Endometrial microvascular endothelial cells (primary cell): ENCODE data around the gene NPHS2. TPM values are rescaled to one million over a fixed set of nuclear protein-coding genes. Genes with fewer than 3 reads are reported as not detected.
"Not testable (repeated sequence)": the region's sequence is repeated elsewhere in the genome, so short reads cannot be mapped to it uniquely, and the experiment has no call there.

ENCODE experiments used
- in situ Hi-C: cut with HindIII; loops from 2 replicates; pipeline ENCODE4 v1.10.0; 2017; ENCODE audit warnings: low sequenced_read_pairs, low pct_unique_long_range_greater_than_20kb; ENCODE audit errors: inconsistent ontology term
- total RNA-seq: library from RNA; depleted of rRNA; stranded (reverse); fragments of >200 nt; gene quantifications from one replicate; pipeline ENCODE4 v1.2.3, GENCODE V29; 2015; ENCODE audit errors: inconsistent ontology term

NPHS2 gene
- total RNA-seq, 1 donor from 2014 or later, result not detected

GRCh38 chr1:179549368-179549700 lies 26.4 kb downstream of the NPHS2 start:
- in situ Hi-C loops, result no loop called here

DNA sequence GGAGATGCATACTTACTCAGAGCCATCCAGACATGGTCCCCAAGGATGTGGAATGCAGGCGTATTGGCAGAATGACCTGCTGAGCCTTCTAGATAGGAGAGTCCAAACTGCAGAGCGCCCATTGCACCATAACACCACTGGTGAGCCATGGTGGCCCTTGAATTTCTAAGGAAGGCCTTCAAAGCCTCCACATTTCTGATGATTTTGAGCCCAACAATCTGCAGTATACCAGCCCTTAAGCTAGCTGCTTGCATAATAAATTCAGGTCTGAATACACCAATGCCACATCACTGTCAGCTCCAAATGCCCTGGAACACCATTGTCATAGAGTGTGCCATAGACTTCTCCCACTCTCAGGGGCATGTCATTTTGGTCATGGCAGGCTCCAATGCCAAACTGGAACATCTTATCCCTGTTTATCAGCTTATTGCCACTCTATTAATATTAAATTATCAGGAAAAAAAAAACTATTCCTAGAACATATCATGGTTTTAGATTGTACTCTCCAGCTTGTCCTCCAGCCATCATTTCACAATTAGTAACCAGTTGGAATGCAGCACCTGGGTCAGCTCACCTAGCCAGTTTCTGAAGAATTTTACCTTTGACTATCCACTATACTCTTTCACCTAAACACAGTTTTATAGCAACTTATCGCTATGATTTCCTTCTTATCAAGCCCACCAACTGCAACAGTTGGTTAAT lies 26.9 kb downstream of the NPHS2 start:
- in situ Hi-C loops, result no loop called here

GRCh38 chr1:179547021-179547535 lies 28.7 kb downstream of the NPHS2 start:
- in situ Hi-C loops, result no loop called here

- in situ Hi-C loops, result no loop called here
Measured at GRCh38 chr1:179545321-179545720, 30.4 kb downstream of the NPHS2 start.

DNA sequence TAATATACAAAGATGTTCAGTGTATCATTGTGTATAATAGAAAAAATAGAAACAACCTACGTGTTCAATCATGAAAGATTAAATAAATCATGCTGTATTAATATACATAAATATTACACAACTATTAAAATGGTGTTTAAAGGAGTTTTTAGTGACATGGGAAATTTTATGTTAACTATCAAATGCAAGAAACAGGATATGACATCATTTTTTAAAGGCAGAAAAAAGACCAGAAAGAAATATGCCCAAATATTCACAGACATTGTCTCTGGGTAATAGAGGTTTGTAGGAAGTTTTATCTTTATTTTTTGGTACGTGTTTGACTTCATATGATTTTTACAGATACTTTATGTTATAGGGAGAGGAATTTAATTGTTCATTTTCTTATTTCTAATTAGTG lies 34.0 kb downstream of the NPHS2 start:
- in situ Hi-C loops, result no loop called here

- in situ Hi-C loops, result no loop called here
Measured at GRCh38 chr1:179530352-179530751, 45.4 kb downstream of the NPHS2 start.

DNA sequence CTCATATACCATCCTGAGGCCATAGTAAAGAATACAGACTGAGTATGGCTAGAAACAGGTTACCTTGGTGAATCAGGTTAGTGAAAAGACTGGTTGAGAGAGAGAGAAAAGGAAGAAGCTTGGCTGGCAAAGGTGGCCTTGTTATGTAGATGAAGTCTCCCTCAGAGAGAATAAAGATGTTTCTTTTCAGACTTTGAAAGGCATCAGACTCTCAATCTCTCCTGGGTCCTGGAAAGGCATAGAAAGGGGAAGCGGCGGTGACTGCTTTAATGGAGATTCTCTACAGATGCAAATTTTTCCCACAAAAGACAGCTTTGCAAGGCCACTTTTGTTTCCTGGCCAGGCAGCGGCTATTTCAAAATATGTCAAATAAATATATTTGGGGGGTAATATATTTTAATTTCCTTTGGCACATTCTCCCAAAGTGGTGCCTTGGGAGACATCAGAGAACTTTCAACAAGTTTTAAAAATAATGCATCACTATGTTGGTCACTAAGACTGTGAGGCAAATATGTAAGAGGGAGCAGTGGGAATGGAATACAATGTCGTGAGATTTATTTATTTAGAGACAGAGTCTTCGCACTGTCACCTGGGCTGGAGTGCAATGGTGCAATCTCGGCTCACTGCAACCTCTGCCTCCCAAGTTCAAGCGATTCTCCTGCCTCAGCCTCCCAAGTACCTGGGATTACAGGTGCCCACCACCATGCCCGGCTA lies 46.1 kb downstream of the NPHS2 start:
- in situ Hi-C loops, result no loop called here

DNA sequence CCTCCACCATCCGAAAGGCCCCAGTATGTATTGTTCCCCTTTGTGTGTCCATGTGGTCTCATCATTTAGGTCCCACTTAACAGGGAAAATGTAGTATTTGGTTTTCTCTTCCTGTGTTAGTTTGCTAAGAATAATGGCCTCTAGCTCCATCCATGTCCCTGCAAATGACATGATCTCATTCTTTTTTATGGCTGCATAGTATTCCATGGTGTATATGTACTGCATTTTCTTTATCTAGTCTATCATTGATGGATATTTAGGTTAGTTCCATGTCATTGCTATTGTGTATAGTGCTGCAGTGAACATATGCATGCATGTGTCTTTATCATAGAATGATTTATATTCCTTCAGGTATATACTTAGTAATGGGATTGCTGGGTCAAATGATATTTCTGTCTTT lies 57.2 kb downstream of the NPHS2 start:
- in situ Hi-C loops, result not testable (repeated sequence)

GRCh38 chr1:179516976-179517705 lies 58.6 kb downstream of the NPHS2 start:
- in situ Hi-C loops, result no loop called here

DNA sequence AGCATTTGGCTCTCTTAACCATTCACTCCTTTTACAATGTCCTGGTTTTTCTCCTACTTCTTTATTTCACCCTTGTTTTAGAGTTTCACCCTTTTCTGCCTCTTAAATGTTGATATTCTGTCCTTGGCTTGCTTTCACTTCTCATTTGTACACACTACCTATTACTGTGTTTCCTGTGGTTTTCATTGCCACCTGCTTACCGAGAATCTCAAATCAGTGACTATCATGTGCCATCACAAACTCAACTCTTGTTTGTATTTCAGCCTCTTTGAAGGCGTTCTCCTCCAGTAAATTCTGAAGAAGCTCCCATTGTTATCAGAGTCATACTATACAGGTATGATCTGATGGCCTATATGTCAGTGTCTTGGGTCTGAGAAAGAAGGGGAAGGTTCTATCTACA lies 65.7 kb downstream of the NPHS2 start:
- in situ Hi-C loops, result no loop called here

- in situ Hi-C loops, result no loop called here
Measured at GRCh38 chr1:179509384-179509783, 66.4 kb downstream of the NPHS2 start.

DNA sequence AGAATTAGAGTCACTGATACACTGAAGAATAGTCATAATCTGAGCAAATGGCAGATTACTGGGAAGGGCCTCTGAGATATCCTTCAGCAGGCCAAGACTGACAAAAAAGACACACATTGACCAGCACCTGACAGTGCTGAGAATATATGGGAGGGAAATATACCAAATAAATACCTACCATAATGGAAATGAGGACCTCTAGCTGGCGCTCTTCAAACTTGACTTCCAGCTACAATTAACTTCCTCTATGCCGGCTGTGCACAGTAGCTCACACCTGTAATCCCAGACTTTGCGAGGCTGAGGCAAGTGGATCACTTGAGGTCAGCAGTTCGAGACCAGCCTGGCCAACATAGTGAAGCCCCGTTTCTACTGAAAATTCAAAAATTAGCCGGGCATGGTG lies 69.5 kb downstream of the NPHS2 start:
- in situ Hi-C loops, result no loop called here

Other genes with a start within 250 kb of the NPHS2 start
- not detected for gene AXDND1, start 210.0 kb downstream of the NPHS2 start, total RNA-seq
- gene TDRD5, start 15.9 kb upstream of the NPHS2 start, total RNA-seq, result not detected
- 0.19 TPM for gene FAM163A, start 167.3 kb upstream of the NPHS2 start, total RNA-seq